Panc1 (cell line): ENCODE data around the gene PSMA6. TPM values are rescaled to one million over a fixed set of nuclear protein-coding genes. Genes with fewer than 3 reads are reported as not detected.
A peak's percentile ranks its signal among the peaks of the same experiment; 100 is the strongest.

Experiments used
- ATAC-seq: fragments of 200-7000 bp; cut with Tn5 transposase; 2 replicates; pipeline ENCODE4 v1.9.1; 2020; ENCODE audit warnings: mild to moderate bottlenecking, moderate library complexity
- BruUV-seq: library from RNA; stranded (reverse); fragments of 400-500 nt; replicated peaks from 2 replicates; lab custom pipeline; 2021; lab: Mats Ljungman, UMichigan
- CTCF ChIA-PET: fragments of 300-600 bp; sonication (Branson Sonifier 250); formaldehyde crosslinking; loops from one replicate; lab custom pipeline; 2022; ENCODE audit warnings: antibody characterized with exemption; lab: Charles Lee
- POLR2A ChIA-PET: fragments of 300-600 bp; sonication (Branson Sonifier 250); formaldehyde crosslinking; loops from one replicate; lab custom pipeline; 2022; ENCODE audit warnings: antibody characterized with exemption; lab: Charles Lee
- DNase-seq: peaks from one replicate; pipeline ENCODE4 v3.0.0-alpha.2; 2010; ENCODE audit warnings: low read depth, low spot score
- H3K27ac ChIP-seq: 2 replicates; pipeline ENCODE4 v1.5.1; 2011; ENCODE audit warnings: mild to moderate bottlenecking, low read length, inconsistent platforms
- H3K27me3 ChIP-seq: fragments of 200-500 bp; sonication (Bioruptor generic); 2 replicates; pipeline ENCODE4 v1.6.0; 2014; ENCODE audit warnings: low read length, inconsistent platforms; ENCODE audit not compliant: control insufficient read depth, insufficient read depth
- H3K36me3 ChIP-seq: fragments of 200-500 bp; sonication (Bioruptor generic); 2 replicates; pipeline ENCODE4 v1.5.1; 2014; ENCODE audit warnings: inconsistent platforms, mild to moderate bottlenecking, low read length, moderate library complexity; ENCODE audit not compliant: control insufficient read depth, insufficient read depth
- H3K4me1 ChIP-seq: 2 replicates; pipeline ENCODE4 v1.5.1; 2011; ENCODE audit warnings: inconsistent platforms, mild to moderate bottlenecking, low read length, moderate library complexity; ENCODE audit not compliant: control insufficient read depth, insufficient read depth
- H3K4me3 ChIP-seq, 2 experiments: 2 replicates each; pipeline ENCODE4 v1.5.1; 2011 to 2012; ENCODE audit warnings: low read depth in 2 of 2, low read length in 2 of 2, mild to moderate bottlenecking in 2 of 2, inconsistent platforms in 1 of 2, moderate library complexity in 1 of 2
- H3K9me3 ChIP-seq: fragments of 200-500 bp; sonication (Bioruptor generic); 2 replicates; pipeline ENCODE4 v1.5.1; 2014; ENCODE audit warnings: low read depth, mild to moderate bottlenecking, inconsistent platforms, low read length, moderate library complexity; ENCODE audit not compliant: control insufficient read depth, insufficient read depth
- POLR2AphosphoS5 ChIP-seq: IDR thresholded peaks from 2 replicates; pipeline ENCODE4 v1.6.1; 2012; ENCODE audit warnings: mild to moderate bottlenecking, low read depth, low read length, moderate library complexity
- SIN3A ChIP-seq: IDR thresholded peaks from 2 replicates; pipeline ENCODE4 v1.6.1; 2012; ENCODE audit warnings: low read depth, mild to moderate bottlenecking, low read length, moderate library complexity, borderline replicate concordance; ENCODE audit not compliant: insufficient read depth
- TCF7L2 ChIP-seq: IDR thresholded peaks from 2 replicates; pipeline ENCODE4 v1.6.1; 2011; ENCODE audit warnings: mild to moderate bottlenecking, low read depth, low read length, inconsistent platforms
- in situ Hi-C: cut with HindIII; loops from 2 replicates; pipeline ENCODE4 v1.10.0; 2016; ENCODE audit warnings: low sequenced_read_pairs, low pct_unique_long_range_greater_than_20kb
- intact Hi-C: fragments of 100-400 bp; cut with micrococcal nuclease; formaldehyde crosslinking; loops from one replicate; pipeline ENCODE4 v1.10.0; 2022; ENCODE audit not compliant: unreplicated experiment
- total RNA-seq: library from RNA; stranded (reverse); gene quantifications from one replicate; pipeline ENCODE4 v1.2.1, GENCODE V29; 2021; ENCODE audit not compliant: unreplicated experiment
- TF ChIP-seq, protein P1 (sequence below): fragments of 450-650 bp; IDR thresholded peaks from 2 replicates; pipeline ENCODE4 v1.5.1; 2017; ENCODE audit warnings: mild to moderate bottlenecking
- TF ChIP-seq, protein P2 (sequence below), 2 experiments: IDR thresholded peaks; 2 replicates each; pipeline ENCODE4 v1.6.1; 2011 to 2012; ENCODE audit warnings: low read depth in 2 of 2, control low read depth in 1 of 2, low read length in 1 of 2, mild to moderate bottlenecking in 1 of 2, moderate library complexity in 1 of 2; ENCODE audit not compliant: insufficient read depth in 1 of 2

The PSMA6 gene
- total RNA-seq, 1 experiment from 2014 or later = 197 TPM

DNA sequence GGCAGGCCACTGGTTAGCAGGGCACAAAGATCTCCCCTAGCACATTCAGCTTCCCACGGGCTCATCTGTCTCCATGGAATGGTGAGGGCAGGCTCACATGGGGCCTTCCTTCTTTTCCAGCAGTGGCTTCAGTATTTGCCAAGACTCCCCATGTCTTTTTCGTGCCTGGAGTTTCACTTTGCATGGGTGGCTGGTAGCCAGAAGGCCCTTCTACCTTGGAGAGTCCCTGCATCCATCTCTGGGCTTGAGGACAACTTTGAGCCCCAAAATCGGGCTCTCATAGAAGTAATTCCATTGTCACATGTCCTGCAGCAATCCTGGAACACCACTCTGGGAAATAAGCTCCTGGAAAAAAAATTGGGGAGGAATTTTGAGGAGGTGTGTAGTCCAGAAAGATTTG lies 70.3 kb downstream of the PSMA6 start:
- Histone ChIP-seq H3K4me1 (peaks cover 34% of the 10 kb centered on the region), H3K36me3 (no peaks in the 10 kb centered on the region), H3K9me3 (no peaks in the 10 kb centered on the region), H3K27ac (peak overlapping the region; percentile 42), H3K27me3 (no peaks in the 10 kb centered on the region), H3K4me3 (no peak overlapping the region)
- TF ChIP-seq, protein P1, sequence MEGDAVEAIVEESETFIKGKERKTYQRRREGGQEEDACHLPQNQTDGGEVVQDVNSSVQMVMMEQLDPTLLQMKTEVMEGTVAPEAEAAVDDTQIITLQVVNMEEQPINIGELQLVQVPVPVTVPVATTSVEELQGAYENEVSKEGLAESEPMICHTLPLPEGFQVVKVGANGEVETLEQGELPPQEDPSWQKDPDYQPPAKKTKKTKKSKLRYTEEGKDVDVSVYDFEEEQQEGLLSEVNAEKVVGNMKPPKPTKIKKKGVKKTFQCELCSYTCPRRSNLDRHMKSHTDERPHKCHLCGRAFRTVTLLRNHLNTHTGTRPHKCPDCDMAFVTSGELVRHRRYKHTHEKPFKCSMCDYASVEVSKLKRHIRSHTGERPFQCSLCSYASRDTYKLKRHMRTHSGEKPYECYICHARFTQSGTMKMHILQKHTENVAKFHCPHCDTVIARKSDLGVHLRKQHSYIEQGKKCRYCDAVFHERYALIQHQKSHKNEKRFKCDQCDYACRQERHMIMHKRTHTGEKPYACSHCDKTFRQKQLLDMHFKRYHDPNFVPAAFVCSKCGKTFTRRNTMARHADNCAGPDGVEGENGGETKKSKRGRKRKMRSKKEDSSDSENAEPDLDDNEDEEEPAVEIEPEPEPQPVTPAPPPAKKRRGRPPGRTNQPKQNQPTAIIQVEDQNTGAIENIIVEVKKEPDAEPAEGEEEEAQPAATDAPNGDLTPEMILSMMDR = no peak
- TF ChIP-seq TCF7L2 (no peak), POLR2AphosphoS5 (no peak)
- TF ChIP-seq, protein P2, sequence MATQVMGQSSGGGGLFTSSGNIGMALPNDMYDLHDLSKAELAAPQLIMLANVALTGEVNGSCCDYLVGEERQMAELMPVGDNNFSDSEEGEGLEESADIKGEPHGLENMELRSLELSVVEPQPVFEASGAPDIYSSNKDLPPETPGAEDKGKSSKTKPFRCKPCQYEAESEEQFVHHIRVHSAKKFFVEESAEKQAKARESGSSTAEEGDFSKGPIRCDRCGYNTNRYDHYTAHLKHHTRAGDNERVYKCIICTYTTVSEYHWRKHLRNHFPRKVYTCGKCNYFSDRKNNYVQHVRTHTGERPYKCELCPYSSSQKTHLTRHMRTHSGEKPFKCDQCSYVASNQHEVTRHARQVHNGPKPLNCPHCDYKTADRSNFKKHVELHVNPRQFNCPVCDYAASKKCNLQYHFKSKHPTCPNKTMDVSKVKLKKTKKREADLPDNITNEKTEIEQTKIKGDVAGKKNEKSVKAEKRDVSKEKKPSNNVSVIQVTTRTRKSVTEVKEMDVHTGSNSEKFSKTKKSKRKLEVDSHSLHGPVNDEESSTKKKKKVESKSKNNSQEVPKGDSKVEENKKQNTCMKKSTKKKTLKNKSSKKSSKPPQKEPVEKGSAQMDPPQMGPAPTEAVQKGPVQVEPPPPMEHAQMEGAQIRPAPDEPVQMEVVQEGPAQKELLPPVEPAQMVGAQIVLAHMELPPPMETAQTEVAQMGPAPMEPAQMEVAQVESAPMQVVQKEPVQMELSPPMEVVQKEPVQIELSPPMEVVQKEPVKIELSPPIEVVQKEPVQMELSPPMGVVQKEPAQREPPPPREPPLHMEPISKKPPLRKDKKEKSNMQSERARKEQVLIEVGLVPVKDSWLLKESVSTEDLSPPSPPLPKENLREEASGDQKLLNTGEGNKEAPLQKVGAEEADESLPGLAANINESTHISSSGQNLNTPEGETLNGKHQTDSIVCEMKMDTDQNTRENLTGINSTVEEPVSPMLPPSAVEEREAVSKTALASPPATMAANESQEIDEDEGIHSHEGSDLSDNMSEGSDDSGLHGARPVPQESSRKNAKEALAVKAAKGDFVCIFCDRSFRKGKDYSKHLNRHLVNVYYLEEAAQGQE (IDR thresholded peaks at IDR 0.05; ENCODE audit: insufficient read depth in 1 of 2, low read depth in 2 of 2, low read length in 1 of 2) = no peak
- ATAC-seq = no peak
- ChIA-PET POLR2A (no interaction called here), CTCF (no interaction called here)
- in situ Hi-C loops (no loop called here), intact Hi-C loops (no loop called here)
- no TSS peak for BruUV-seq
- DNase-seq = no peak

DNA sequence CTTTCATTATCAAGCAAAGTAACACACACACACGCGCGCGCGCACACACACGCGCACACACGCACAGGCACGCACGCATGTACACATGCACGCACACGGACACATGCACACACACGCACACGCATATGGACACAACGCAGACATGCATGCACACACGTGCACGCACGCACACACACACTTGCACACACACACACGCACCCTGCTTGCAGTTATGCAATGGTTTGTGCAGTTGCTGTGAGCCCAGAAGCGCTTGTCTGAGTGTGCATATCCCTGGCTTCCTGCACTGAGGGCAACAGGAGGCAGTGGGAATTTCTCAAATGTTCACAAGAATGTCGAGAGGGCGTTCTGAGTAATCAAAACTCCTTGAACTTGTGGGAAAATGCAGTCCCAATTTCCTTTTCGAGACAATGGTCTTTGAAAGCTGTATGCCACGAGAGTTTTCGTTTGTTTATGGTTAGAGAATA lies 70.8 kb downstream of the PSMA6 start:
- in situ Hi-C loops (no loop called here), intact Hi-C loops (no loop called here)
- H3K27ac ChIP-seq = 0 out of 2 replicates have a peak overlapping the region, but pooled peaks have one; percentile 34
- no TSS peak for BruUV-seq
- H3K36me3 ChIP-seq = no peaks in the 10 kb centered on the region
- H3K27me3 ChIP-seq = no peaks in the 10 kb centered on the region
- CTCF ChIA-PET = no interaction called here
- DNase-seq (no peak), ATAC-seq (no peak)
- H3K4me1 ChIP-seq = peaks cover 39% of the 10 kb centered on the region
- POLR2A ChIA-PET = no interaction called here
- no peak for TF ChIP-seq TCF7L2
- TF ChIP-seq SIN3A = no peak
- TF ChIP-seq, protein P2 (IDR thresholded peaks at IDR 0.05; ENCODE audit: insufficient read depth in 1 of 2, low read depth in 2 of 2, low read length in 1 of 2) = no peak
- H3K4me3 ChIP-seq = no peak overlapping the region
- no peaks in the 10 kb centered on the region for H3K9me3 ChIP-seq
